KMS-11 (cell line): ENCODE measurements around the gene OSBP.
A peak's percentile ranks its signal among the peaks of the same experiment; 100 is the strongest.
"Not testable (repeated sequence)": the region's sequence is repeated elsewhere in the genome, so short reads cannot be mapped to it uniquely, and the experiment has no call there.

Experiments used
- H2AFZ ChIP-seq: fragments of 200-600 bp; sonication (generic); 2 replicates; pipeline ENCODE4 v1.6.1; 2016; ENCODE audit warnings: antibody characterized with exemption, mixed run types, low read depth
- H3K27ac ChIP-seq: fragments of 200-600 bp; sonication (generic); 2 replicates; pipeline ENCODE4 v1.6.1; 2016; ENCODE audit warnings: mild to moderate bottlenecking, mixed run types
- H3K27me3 ChIP-seq: fragments of 200-600 bp; sonication (generic); 2 replicates; pipeline ENCODE4 v1.6.1; 2017; ENCODE audit warnings: mild to moderate bottlenecking, low read depth, mixed run types, moderate library complexity; ENCODE audit not compliant: insufficient read depth
- H3K36me3 ChIP-seq: fragments of 200-600 bp; sonication (generic); 2 replicates; pipeline ENCODE4 v1.6.1; 2017; ENCODE audit warnings: mild to moderate bottlenecking, mixed run types; ENCODE audit not compliant: insufficient read depth
- H3K4me1 ChIP-seq: fragments of 200-600 bp; sonication (generic); 2 replicates; pipeline ENCODE4 v1.6.1; 2016; ENCODE audit warnings: mild to moderate bottlenecking, low read depth, mixed run types; ENCODE audit not compliant: poor library complexity, severe bottlenecking
- H3K4me2 ChIP-seq: fragments of 200-600 bp; sonication (generic); 2 replicates; pipeline ENCODE4 v1.7.0; 2016; ENCODE audit warnings: mild to moderate bottlenecking, mixed run types
- H3K4me3 ChIP-seq: fragments of 200-600 bp; sonication (generic); IDR thresholded peaks from 2 replicates; pipeline ENCODE4 v1.6.1; 2017; ENCODE audit warnings: low read depth, low read length, mixed read lengths; ENCODE audit not compliant: insufficient read depth
- H3K79me2 ChIP-seq: fragments of 200-600 bp; sonication (generic); 2 replicates; pipeline ENCODE4 v1.6.1; 2016; ENCODE audit warnings: low read depth, mixed run types; ENCODE audit not compliant: insufficient read depth
- H3K9ac ChIP-seq: fragments of 200-600 bp; sonication (generic); 2 replicates; pipeline ENCODE4 v1.6.1; 2016; ENCODE audit warnings: mild to moderate bottlenecking, mixed run types
- H4K20me1 ChIP-seq: fragments of 200-600 bp; sonication (generic); 2 replicates; pipeline ENCODE4 v1.6.1; 2016; ENCODE audit warnings: mild to moderate bottlenecking, mixed run types; ENCODE audit not compliant: insufficient read depth
- TF ChIP-seq, protein P1 (sequence below): fragments of 200-600 bp; sonication (generic); conservative IDR thresholded peaks from 2 replicates; pipeline ENCODE4 v1.6.1; 2017; ENCODE audit warnings: low read depth, mild to moderate bottlenecking, antibody characterized with exemption, low read length, moderate library complexity, mixed read lengths

Gene OSBP

DNA sequence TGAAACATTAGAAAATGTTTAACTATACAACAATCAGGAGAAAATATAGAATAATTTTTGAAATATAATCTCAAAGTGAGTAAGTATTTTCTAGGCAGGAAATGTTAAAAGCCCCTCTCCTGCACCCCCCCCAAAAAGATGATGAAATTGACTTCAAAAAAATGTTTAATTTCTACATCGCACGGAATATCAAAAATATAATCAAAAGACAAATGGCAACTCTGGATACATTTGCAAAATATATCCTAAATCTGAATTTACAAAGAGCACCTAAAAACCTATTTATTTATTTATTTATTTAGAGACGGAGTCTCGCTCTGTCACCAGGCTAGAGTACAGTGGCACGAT lies 67.3 kb downstream of the OSBP start:
- H3K9ac ChIP-seq = peak overlapping the region; percentile 59; the same call in 1 of the 2 replicates
- peak overlapping the region; percentile 94 for H3K4me2 ChIP-seq
- H3K36me3 ChIP-seq = no peaks in the 10 kb centered on the region

DNA sequence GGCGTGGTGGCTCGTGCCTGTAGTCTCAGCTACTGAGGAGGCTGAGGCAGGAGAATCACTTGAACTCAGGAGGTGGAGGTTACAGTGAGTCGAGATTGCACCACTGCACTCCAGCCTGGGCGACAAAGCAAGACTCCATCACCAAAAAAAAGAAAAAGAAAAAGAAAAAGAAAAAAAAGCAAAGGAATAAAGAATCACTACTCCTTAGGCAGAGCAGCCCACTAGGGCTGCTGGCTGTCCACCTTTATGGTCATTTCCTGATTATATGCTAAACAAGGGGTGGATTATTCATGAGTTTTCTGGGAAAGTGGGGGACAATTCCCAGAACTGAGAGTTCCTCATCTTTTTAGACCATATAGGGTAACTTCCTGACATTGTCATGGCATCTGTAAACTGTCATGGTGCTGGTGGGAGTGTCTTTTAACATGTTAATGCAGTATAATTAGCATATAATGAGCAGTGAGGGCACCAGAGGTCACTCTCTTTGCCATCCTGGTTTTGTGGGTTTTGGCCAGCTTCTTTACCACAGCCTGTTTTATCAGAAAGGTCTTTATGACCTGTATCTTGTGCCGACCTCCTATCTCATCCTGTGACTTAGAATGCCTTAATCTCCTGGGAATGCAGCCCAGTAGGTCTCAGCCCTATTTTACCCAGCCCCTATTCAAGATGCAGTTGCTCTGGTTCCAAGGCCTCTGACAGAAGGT lies 67.8 kb downstream of the OSBP start:
- not testable (repeated sequence) for H3K4me3 ChIP-seq, H4K20me1 ChIP-seq, H3K79me2 ChIP-seq, H3K36me3 ChIP-seq, H3K27me3 ChIP-seq, H3K9ac ChIP-seq
- H3K4me1 ChIP-seq = peaks cover 22% of the 10 kb centered on the region
- peak overlapping the region; percentile 94 for H3K4me2 ChIP-seq
- H2AFZ ChIP-seq = peak overlapping the region; percentile 22; the same call in 1 of the 2 replicates
- H3K27ac ChIP-seq = peak overlapping the region; percentile 82; the same call in 1 of the 2 replicates

More for the DNA sequence above, 67.3 kb downstream of the OSBP start:
- H3K27me3 ChIP-seq = no peaks in the 10 kb centered on the region
- no peaks in the 10 kb centered on the region for H4K20me1 ChIP-seq
- H3K4me1 ChIP-seq = peaks cover 22% of the 10 kb centered on the region
- H3K4me3 ChIP-seq = no peak overlapping the region
- TF ChIP-seq, protein P1, sequence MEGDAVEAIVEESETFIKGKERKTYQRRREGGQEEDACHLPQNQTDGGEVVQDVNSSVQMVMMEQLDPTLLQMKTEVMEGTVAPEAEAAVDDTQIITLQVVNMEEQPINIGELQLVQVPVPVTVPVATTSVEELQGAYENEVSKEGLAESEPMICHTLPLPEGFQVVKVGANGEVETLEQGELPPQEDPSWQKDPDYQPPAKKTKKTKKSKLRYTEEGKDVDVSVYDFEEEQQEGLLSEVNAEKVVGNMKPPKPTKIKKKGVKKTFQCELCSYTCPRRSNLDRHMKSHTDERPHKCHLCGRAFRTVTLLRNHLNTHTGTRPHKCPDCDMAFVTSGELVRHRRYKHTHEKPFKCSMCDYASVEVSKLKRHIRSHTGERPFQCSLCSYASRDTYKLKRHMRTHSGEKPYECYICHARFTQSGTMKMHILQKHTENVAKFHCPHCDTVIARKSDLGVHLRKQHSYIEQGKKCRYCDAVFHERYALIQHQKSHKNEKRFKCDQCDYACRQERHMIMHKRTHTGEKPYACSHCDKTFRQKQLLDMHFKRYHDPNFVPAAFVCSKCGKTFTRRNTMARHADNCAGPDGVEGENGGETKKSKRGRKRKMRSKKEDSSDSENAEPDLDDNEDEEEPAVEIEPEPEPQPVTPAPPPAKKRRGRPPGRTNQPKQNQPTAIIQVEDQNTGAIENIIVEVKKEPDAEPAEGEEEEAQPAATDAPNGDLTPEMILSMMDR = no peak
- H3K27ac ChIP-seq = peak overlapping the region; percentile 82
- peak overlapping the region; percentile 66 for H2AFZ ChIP-seq
- H3K79me2 ChIP-seq = no peaks in the 10 kb centered on the region

DNA sequence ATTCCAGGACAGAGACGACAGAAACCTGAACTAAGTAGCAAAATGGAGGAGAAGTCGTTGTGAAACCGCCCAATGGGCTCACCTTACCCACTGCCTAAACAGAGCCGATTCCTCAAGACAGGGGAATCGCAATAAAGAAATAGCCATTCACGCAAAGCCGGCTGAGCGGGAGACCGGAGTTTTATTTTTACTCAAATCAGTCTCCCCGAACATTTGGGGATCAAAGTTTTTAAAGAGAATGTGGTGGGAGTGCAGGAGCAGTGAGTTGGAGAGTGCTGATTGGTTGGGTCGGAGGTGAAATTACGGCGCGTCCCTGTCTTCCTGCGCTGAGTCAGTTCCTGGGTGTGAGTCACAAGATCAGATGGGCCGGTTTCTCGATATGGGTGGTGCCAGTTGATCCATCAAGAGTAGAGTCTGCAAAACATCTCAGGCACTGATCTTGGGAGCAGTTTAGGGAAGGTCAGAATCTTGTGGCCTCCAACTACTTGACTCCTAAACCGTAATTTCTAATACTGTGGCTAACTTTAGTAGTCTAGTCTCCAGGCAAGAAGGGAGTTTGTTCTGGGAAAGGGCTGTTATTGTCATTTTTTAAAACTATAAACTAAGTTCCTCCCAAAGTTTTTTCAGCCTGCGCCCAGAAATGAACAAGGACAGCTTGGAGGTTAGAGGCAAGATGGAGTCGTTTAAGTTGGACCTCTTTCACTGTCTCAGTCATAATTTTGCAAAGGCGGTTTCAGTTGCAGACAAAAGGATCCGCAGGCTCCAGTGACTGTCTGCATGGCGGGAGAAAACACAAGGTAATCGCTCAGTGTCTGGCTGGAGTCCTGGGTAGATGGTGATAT lies 70.2 kb downstream of the OSBP start:
- Histone ChIP-seq H3K9ac (no peak overlapping the region), H4K20me1 (no peaks in the 10 kb centered on the region), H3K27me3 (no peaks in the 10 kb centered on the region), H2AFZ (no peak overlapping the region), H3K27ac (no peak overlapping the region), H3K4me1 (peaks cover 17% of the 10 kb centered on the region), H3K4me2 (no peak overlapping the region), H3K36me3 (no peaks in the 10 kb centered on the region), H3K79me2 (no peaks in the 10 kb centered on the region), H3K4me3 (no peak overlapping the region)
- TF ChIP-seq, protein P1 = no peak

DNA sequence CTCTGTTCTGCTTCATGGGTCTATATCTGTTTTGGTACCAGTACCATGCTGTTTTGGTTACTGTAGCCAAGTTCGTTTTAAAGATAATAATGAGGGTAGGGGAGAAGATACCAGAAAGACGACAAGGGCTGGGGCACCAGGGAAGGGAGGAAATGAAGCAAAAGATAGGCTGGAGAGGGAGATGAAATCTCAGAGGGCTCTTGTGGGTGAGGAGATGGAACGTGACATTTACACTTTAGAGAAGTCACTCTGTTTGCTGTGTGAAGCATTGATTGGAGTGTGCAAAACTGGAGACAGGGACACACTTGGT lies 70.8 kb downstream of the OSBP start:
- no peaks in the 10 kb centered on the region for H3K27me3 ChIP-seq
- H3K79me2 ChIP-seq = no peaks in the 10 kb centered on the region
- no peaks in the 10 kb centered on the region for H4K20me1 ChIP-seq
- TF ChIP-seq, protein P1 = no peak
- no peak overlapping the region for H3K9ac ChIP-seq
- H3K4me2 ChIP-seq = no peak overlapping the region
- no peak overlapping the region for H2AFZ ChIP-seq
- no peaks in the 10 kb centered on the region for H3K36me3 ChIP-seq
- H3K27ac ChIP-seq = no peak overlapping the region
- H3K4me1 ChIP-seq = peaks cover 17% of the 10 kb centered on the region
- H3K4me3 ChIP-seq = no peak overlapping the region

DNA sequence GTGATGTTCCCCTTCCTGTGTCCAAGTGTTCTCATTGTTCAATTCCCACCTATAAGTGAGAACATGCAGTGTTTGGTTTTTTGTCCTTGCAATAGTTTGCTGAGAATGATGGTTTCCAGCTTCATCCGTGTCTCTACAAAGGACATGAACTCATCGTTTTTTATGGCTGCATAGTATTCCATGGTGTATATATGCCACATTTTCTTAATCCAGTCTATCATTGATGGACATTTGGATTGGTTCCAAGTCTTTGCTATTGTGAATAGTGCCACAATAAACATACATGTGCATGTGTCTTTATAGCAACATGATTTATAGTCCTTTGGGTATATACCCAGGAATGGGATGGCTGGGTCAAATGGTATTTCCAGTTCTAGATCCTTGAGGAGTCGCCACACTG lies 71.9 kb downstream of the OSBP start:
- not testable (repeated sequence) for H2AFZ ChIP-seq, H3K9ac ChIP-seq, H3K4me3 ChIP-seq, H3K4me2 ChIP-seq, H3K36me3 ChIP-seq, H3K27me3 ChIP-seq, H4K20me1 ChIP-seq, H3K27ac ChIP-seq, H3K79me2 ChIP-seq
- H3K4me1 ChIP-seq = peaks cover 16% of the 10 kb centered on the region
